Activated T-cell treated with anti-CD3 and anti-CD28 coated beads for 1 hour (primary cell): ENCODE measurements around the gene TAF6.

Experiments
- DNase-seq: peaks from one replicate; pipeline ENCODE4 v3.0.0-alpha.2; 2020; ENCODE audit warnings: low read depth

Gene TAF6

DNA sequence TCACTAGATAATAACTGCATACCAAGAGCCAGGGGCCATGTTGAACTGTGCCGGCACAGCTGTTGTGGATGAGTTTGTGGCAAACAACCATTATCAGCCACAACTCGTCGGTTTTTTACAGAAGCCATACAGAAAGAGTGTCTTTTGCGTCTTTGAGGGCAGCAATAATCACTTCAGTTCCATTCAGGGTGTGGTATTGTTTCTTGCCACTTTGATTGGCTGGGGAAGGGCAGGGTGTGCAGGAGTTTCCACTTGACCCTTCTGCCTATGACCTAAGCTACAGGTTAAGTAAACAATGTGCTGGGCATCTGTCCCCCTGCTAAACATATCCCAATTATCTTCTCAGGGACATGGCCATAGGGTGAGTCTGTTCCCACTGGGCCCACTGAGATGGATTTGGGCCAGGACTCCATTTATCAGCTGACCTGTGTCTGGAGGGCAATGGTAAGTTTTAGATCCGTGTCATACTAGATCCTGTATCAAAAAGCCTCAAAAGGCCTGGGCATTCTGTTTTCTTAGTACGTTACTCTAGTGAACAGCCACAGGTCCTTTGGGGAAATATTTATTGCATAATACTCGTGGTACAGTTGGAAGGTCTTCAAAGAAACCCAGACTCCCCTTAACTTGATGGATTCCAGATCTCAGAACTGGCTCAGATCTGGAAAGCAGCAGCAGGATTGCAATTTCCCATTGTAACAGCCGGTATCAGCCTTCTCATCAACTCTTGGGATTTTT is 53.5 kb downstream of the TAF6 start:
- DNase-seq: no peak

GRCh38 chr7:100064162-100064561 is 55.0 kb downstream of the TAF6 start:
- DNase-seq: no peak

DNA sequence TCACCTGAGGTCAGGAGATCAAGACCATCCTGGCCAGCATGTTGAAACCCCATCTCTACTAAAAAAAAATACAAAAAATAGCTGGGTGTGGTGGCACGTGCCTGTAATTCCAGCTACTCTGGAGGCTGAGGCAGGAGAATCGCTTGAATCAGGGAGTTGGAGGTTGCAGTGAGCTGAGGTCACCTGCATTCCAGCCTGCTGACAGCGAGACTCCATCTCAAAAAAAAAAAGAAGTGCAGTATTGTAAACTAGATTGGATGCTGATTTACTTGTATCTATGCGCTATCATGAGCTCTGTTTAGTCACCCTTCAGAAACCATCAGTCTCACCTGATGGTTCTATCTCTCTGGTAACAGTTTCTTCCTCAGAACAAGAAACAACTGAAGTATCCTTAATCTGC is 55.8 kb downstream of the TAF6 start:
- no peak for DNase-seq

DNA sequence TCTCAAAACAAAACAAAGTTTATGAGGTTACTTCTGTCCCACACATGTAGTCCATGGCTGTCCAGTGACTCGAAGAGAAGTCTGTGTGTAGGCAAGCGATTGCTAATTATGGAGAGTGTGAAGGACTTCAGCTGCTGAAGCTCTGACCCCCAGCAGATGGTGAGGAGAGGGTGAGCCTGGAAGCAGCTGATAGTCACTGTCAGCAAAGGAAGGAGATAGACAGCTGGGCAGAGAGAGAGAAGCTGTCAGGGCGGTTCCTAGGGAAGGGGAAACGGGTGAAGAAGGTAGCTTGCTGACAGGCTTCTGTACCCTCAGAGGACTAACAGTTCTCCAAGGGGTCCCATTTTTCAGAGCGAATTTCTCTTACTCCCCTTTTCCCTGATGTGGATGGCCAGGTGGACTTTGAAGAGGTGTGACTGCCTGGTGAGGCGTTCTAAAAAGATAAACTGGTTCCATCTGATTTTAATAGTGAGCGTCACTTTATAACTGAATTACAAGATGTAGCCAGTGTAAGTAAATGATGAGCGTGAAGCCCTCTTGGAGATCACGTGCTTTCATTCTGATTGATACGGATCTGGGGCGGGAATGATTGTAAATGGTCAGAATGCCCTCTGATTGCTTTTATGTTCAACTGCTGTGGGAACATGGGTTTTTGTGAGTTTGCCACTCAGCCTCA is 57.5 kb downstream of the TAF6 start:
- DNase-seq: no peak

DNA sequence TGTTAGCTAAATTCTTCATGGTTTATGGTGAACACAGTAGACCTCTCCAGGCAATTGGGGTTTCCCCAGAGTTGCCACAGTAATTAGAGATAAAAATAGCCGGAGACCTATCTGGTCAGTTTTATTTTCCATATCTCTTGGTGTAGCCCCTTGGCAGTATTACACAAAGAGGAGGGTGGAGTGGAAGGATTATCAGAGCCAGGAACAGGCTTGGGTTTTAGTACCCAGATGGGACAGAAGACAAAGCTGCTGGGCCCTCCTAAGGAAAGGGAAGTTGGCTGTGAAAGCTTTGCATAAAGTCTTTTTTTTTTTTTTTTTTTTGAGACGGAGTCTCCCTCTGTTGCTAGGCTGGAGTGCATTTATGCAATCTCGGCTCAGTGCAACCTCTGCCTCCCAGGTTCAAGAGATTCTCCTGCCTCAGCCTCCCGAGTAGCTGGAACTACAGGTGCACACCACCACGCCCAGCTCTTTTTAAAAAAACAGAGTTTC is 59.9 kb downstream of the TAF6 start:
- no peak for DNase-seq
